Spinal cord (tissue), 10 donors: ENCODE measurements around the gene ENTHD1. TPM values are rescaled to one million over a fixed set of nuclear protein-coding genes. Genes with fewer than 3 reads are reported as not detected.
A peak's percentile ranks its signal among the peaks of the same experiment; 100 is the strongest.

ENCODE experiments used
- DNase-seq, 6 donors: peaks; one replicate each; pipeline versions ENCODE4 v3.0.0 to v3.0.0-alpha.2; 2013 to 2015; ENCODE audit warnings: low spot score in 6 of 6, low read depth in 4 of 6
- H3K27ac ChIP-seq: one replicate; pipeline ENCODE4 v1.5.1; 2013; ENCODE audit warnings: low read depth, low read length, control low read depth
- H3K27me3 ChIP-seq: one replicate; pipeline ENCODE4 v1.6.1; 2013; ENCODE audit warnings: low read length; ENCODE audit not compliant: control insufficient read depth, insufficient read depth
- H3K36me3 ChIP-seq: one replicate; pipeline ENCODE4 v1.6.1; 2013; ENCODE audit warnings: low read length; ENCODE audit not compliant: control insufficient read depth, insufficient read depth
- H3K4me1 ChIP-seq: one replicate; pipeline ENCODE4 v1.6.1; 2013; ENCODE audit warnings: low read length; ENCODE audit not compliant: control insufficient read depth, insufficient read depth
- H3K4me3 ChIP-seq: one replicate; pipeline ENCODE4 v1.5.1; 2013; ENCODE audit warnings: low read depth, low read length, control low read depth
- H3K9me3 ChIP-seq: one replicate; pipeline ENCODE4 v1.6.1; 2013; ENCODE audit warnings: low read length; ENCODE audit not compliant: control insufficient read depth, insufficient read depth
- WGBS: methylation state at CpG from one replicate; pipeline ENCODE4 v1.1.5; 2013; ENCODE audit warnings: missing lambda C conversion rate; ENCODE audit not compliant: insufficient coverage; 5-methylcytosine and 5-hydroxymethylcytosine counted together
- long read RNA-seq, 4 donors: transcript quantifications; one replicate each; lab custom pipeline, GENCODE V29; 2026
- polyA plus RNA-seq, 2 donors: library from polyadenylated mRNA; unstranded; fragments of 120-200 nt; gene quantifications; one replicate each; pipeline ENCODE4 v1.2.1, GENCODE V29; 2013; ENCODE audit not compliant: insufficient read length in 2 of 2
- total RNA-seq, 2 donors: library from RNA; depleted of rRNA in 1 of 2; stranded (reverse); fragments of 120-200 nt in 1 of 2; fragments of >200 nt in 1 of 2; gene quantifications; one replicate each; pipeline versions ENCODE4 v1.2.3 to v1.2.4, GENCODE V29; 2013 to 2014
- donor health status: healthy.

Gene ENTHD1, protein sequence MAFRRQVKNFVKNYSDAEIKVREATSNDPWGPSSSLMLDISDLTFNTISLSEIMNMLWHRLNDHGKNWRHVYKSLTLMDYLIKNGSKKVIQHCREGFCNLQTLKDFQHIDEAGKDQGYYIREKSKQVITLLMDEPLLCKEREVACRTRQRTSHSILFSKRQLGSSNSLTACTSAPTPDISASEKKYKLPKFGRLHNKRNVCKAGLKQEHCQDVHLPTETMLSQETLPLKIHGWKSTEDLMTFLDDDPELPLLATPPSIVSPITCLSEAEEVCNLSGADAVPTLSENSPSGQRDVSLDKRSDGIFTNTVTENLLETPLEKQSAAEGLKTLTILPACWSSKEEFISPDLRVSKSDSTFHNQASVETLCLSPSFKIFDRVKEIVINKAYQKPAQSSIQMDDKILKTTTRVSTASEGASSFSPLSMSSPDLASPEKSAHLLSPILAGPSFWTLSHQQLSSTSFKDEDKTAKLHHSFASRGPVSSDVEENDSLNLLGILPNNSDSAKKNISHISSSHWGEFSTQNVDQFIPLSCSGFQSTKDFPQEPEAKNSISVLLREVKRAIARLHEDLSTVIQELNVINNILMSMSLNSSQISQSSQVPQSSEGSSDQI
- total RNA-seq (under 1 TPM in 1 of 2 donors, not detected in 1; 0.10 TPM), polyA plus RNA-seq (not detected)
- long read RNA-seq, donor 1, result 0 reads
- long read RNA-seq, donor 2, result 0 reads
- long read RNA-seq, donor 3, result 0 reads
- long read RNA-seq, donor 4, result 0 reads

- H3K27ac ChIP-seq, result no peak within 1 kb of the TSS
These were observed at the start of gene ENTHD1 for GRCh38 chr22:39893526-39893925. Gene ENTHD1 (minus strand): TSS chr22:39893760. CDS start chr22:39887748, 6,012 bp downstream.

DNA sequence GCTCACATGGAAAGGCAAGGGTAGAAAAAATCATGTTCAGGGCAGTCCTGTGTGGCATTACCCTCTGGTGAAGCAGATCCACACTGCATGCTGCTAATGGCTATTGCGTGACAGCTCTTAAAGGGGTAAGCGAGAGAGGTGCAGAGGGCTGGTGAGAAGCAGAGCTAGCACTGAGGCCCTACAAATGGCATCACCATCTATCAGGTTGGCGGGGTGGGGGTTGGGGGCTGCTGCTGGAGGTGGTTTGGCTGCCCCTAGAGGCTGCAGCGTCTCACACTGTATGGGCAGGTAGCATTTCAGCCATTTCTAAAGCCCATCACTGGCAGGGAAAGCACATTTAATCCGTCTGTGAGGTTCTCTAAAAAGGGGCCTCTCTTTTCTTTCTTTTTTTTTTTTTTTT, 49.8 kb upstream of the ENTHD1 start:
- no peaks in the 10 kb centered on the region for H3K27me3 ChIP-seq
- no peak overlapping the region for H3K4me3 ChIP-seq
- DNase-seq, result peak in 1 of 6 donors; percentile 60
- WGBS, result 53% methylated on average over 3 of the region's 5 CpGs
- no peaks in the 10 kb centered on the region for H3K9me3 ChIP-seq
- no peaks in the 10 kb centered on the region for H3K36me3 ChIP-seq
- peaks cover 6% of the 10 kb centered on the region for H3K4me1 ChIP-seq
- H3K27ac ChIP-seq, result no peak overlapping the region

More at GRCh38 chr22:39893526-39893925, at the start of gene ENTHD1:
- Histone ChIP-seq H3K27me3 (peaks cover 2% of the 10 kb centered on the region), H3K4me1 (no peaks in the 10 kb centered on the region), H3K4me3 (no peak within 1 kb of the TSS), H3K9me3 (no peaks in the 10 kb centered on the region), H3K36me3 (no peaks in the 10 kb centered on the region)
- WGBS, result 75% methylated on average over 10 of the region's 20 CpGs
- no peak for DNase-seq

- H3K4me3 ChIP-seq, result no peak overlapping the region
- no peaks in the 10 kb centered on the region for H3K27me3 ChIP-seq
- WGBS, result 84% methylated on average over 3 of the region's 8 CpGs
- DNase-seq, result no peak
- H3K9me3 ChIP-seq, result no peaks in the 10 kb centered on the region
- H3K27ac ChIP-seq, result no peak overlapping the region
- H3K36me3 ChIP-seq, result no peaks in the 10 kb centered on the region
- peaks cover 6% of the 10 kb centered on the region for H3K4me1 ChIP-seq
These were observed 49.1 kb upstream of the ENTHD1 start for GRCh38 chr22:39942439-39943230.

DNA sequence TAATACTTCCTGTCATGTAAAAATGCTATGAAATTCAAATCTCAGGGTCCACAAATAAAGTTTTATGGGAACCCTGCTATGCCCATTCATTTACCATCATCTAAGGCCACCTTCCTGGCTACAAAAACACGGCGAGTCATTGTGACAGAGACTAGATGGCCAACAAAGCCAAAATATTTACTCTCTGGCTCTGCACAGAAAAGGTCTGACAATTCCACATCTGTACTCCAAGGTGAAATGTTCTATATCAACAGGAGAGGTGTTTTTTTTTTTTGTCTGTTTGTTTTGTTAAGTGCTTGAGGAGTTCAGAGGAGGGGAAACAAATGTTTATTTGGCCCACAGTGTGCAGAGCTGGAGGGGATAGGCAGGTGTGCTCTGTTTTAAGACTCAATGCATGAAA, 48.0 kb upstream of the ENTHD1 start:
- no peaks in the 10 kb centered on the region for H3K36me3 ChIP-seq

GRCh38 chr22:39940757-39941305, 47.3 kb upstream of the ENTHD1 start:
- DNase-seq, result peak in 1 of 6 donors; percentile 71
- no peak overlapping the region for H3K27ac ChIP-seq
- H3K27me3 ChIP-seq, result peaks cover 2% of the 10 kb centered on the region
- H3K4me3 ChIP-seq, result no peak overlapping the region
- no peaks in the 10 kb centered on the region for H3K9me3 ChIP-seq
- H3K36me3 ChIP-seq, result no peaks in the 10 kb centered on the region
- 51% methylated on average over 8 of the region's 9 CpGs for WGBS
- no peaks in the 10 kb centered on the region for H3K4me1 ChIP-seq

More for the DNA sequence above, 48.0 kb upstream of the ENTHD1 start:
- H3K27me3 ChIP-seq, result peaks cover 2% of the 10 kb centered on the region
- H3K4me3 ChIP-seq, result no peak overlapping the region
- no peaks in the 10 kb centered on the region for H3K9me3 ChIP-seq
- 90% methylated on average over 2 of the region's 2 CpGs for WGBS
- H3K27ac ChIP-seq, result no peak overlapping the region
- no peak for DNase-seq
- H3K4me1 ChIP-seq, result peaks cover 1% of the 10 kb centered on the region

- Histone ChIP-seq H3K4me1 (no peaks in the 10 kb centered on the region), H3K27ac (no peak overlapping the region), H3K27me3 (peaks cover 2% of the 10 kb centered on the region), H3K4me3 (no peak overlapping the region), H3K9me3 (no peaks in the 10 kb centered on the region), H3K36me3 (no peaks in the 10 kb centered on the region)
- DNase-seq, result no peak
- WGBS, result no CpG with 5 or more reads among the region's 3 CpGs
These were observed 46.3 kb upstream of the ENTHD1 start for GRCh38 chr22:39939830-39940229.

GRCh38 chr22:39938509-39939111, 45.0 kb upstream of the ENTHD1 start:
- no peaks in the 10 kb centered on the region for H3K4me1 ChIP-seq
- H3K4me3 ChIP-seq, result no peak overlapping the region
- DNase-seq, result no peak
- no peaks in the 10 kb centered on the region for H3K9me3 ChIP-seq
- no peak overlapping the region for H3K27ac ChIP-seq
- no peaks in the 10 kb centered on the region for H3K36me3 ChIP-seq
- 79% methylated on average over 12 of the region's 14 CpGs for WGBS
- peaks cover 2% of the 10 kb centered on the region for H3K27me3 ChIP-seq

GRCh38 chr22:39937906-39938305, 44.3 kb upstream of the ENTHD1 start:
- Histone ChIP-seq H3K36me3 (no peaks in the 10 kb centered on the region), H3K4me3 (no peak overlapping the region), H3K9me3 (no peaks in the 10 kb centered on the region), H3K4me1 (no peaks in the 10 kb centered on the region), H3K27ac (no peak overlapping the region), H3K27me3 (peaks cover 2% of the 10 kb centered on the region)
- 100% methylated on average over 2 of the region's 3 CpGs for WGBS
- DNase-seq, result no peak
